GM21528 (cell line): ENCODE results near the gene RCCD1.
"Not testable (repeated sequence)": the region's sequence is repeated elsewhere in the genome, so short reads cannot be mapped to it uniquely, and the experiment has no call there.

ENCODE experiments used
- ATAC-seq: cut with Tn5 transposase; IDR thresholded peaks from one replicate; pipeline ENCODE4 v1.9.1; 2021; ENCODE audit warnings: mild to moderate bottlenecking, moderate library complexity; ENCODE audit not compliant: unreplicated experiment, low FRiP score

The RCCD1 gene

DNA sequence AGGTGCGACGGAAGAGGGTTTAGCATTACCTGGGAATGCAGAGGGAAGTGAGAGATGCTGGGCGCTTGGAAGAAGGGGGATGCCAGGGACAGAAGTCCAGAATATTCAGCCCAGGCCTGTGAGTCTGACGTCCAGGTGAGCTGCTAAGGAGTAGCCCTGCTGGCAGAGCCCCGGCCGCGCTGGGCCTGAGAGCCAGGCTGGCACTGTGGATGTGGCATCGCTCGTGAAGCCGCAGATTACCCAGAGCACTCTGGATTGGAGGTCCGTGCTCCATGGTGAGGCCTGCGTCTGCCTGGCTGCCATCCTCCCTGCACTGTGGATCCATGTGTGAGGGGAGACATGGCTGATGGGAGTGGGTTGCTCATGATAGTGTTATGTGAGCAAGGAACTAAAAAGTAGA is 37.1 kb upstream of the RCCD1 start:
- ATAC-seq = no peak

DNA sequence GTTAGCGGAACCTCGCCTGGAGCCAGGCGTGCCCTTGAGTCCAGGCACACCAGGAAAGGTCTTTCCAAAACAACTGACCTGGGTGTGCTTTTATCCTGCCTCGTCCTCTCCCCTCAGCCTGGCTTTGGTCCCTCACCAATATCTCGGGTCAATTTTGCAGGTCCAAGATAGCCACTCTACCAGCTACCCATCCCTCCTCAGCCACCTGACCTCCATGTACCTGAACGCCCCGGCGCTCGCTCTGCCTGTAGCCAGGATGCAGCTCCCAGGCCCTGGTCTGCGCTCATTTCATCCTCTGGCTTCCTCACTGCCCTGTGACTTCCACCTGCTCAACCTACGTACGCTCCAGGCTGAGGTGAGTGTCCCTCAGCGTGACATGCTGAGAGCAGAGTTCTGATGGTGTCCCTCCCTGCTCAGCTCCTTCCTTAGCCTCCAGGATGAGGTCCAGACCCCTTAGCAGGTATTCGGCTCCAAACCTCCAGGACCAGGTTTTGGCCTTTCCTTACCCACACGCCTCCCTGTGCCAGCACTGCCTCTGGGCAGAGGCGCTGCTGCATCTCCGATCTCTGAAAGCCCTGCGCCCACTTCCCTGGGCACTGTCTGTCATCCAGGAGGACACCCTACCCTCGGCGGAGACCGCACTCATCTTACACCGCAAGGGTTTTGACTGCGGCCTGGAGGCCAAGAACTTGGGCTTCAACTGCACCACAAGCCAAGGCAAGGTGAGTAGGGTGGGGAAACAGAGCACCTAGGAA is 36.5 kb upstream of the RCCD1 start:
- ATAC-seq = no peak

DNA sequence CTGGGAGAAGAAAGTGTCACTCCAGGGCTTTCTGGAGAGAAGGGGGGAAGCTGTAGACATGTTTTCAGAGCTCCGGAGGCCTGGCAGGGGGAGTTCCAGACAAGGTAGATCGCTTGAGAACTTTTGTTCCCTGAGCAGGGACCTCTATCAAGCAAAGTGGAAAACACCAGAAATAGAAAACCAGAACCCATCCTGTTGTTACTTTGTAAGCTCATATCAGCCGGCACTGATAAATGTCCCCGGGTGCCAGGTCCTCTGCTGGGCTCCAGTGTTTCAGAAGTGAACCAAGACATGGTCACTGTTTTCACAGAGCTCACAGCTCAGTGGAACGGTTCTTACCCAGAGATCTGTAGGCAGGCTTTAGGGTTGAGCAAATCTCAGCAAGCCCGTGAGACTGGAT is 35.8 kb upstream of the RCCD1 start:
- no peak for ATAC-seq

DNA sequence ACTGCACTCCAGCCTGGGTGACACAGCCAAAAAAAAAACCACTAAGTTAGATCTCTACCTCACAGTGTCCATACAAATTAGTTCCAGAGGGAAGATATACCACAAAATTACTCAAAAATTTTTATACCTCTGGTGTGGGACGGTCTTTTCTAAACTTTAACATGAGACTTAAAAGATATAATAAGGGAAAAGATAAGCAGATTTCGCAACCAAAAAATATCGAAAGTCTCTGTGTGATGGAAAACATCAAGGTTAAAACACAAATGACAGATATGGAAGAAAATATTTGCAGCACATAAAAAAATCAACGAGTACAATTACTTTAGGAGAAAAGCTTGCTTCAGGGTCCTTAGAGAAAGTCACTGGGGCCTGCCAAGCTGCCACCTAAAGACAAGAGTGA is 32.8 kb upstream of the RCCD1 start:
- no peak for ATAC-seq

DNA sequence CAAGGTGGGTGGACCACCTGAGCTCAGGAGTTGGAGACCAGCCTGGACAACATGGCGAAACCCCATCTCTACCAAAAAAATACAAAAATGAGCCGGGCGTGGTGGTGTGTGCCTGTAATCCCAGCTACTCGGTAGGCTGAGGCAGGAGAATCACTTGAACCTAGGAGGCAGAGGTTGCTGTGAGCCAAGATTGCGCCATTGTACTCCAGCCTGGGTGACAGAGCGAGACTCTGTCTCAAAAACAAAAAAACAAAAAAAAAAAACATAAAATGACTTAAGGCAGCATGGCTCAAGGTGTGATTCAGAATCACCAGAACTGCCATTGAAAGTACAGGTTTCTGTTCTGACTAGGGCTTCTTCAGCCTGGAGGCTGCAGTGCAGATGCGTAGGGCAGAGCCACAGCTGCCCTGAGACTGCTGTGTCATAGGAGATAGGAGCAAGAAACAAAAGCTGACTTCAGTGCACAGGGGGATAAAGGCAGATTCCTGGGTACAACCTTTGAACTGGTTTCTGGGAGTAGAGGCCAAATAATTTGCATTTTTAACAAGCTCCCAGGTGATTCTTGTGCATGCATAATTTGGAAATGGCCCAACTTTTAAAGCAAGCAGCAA is 31.9 kb upstream of the RCCD1 start:
- ATAC-seq = peak; percentile 58

DNA sequence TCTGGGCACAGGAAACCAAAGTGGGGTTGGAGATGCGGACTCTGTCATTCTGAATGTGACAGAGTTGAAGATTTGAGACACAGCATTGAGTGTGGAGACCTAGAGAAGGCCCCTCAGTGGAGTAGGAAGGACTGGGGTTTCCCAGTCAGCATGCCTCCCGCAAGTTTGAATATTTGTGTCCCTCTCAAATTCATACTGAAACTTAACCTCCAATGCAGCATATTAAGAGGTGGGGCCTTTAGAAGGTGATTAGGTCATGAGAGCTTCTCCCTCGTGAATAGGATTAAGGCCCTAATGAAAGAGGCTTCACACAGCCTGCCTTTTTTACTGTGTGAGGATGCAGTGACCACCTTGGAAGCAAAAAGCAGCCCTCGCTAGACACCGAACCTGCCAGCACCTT is 30.3 kb upstream of the RCCD1 start:
- ATAC-seq = peak; percentile 59

DNA sequence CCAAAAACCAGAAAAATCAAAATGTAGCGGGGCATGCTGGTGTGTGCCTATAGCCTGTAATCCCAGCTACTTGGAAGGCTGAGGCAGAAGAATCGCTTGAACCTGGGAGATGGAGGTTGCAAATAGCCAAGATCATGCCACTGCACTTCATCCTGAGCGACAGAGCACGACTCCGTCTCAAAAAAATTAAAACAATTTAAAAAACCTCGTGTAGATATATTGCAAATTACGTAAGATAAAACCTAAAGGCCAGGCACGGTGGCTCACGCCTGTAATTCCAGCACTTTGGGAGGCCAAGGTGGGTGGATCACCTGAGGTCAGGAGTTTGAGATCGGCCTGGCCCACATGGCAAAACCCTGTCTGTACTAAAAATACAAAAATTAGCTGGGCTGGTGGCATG is 27.9 kb upstream of the RCCD1 start:
- ATAC-seq = not testable (repeated sequence)

DNA sequence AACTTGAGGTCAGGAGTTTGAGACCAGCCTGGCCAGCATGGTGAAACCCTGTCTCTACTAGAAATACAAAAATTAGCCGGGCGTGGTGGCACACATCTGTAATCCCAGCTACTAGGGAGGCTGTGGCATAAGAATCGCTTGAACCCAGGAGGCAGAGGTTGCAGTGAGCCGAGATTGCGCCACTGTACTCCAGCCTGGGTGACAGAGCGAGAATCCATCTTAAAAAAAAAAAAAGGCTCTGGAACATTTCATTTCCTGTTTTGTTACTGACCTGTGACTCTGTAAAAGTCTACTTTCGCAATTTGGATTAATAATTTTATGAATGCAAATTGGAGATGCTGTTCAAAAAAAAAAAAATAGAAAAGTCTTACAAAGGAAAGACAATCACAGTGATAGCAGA is 26.6 kb upstream of the RCCD1 start:
- ATAC-seq = not testable (repeated sequence)

DNA sequence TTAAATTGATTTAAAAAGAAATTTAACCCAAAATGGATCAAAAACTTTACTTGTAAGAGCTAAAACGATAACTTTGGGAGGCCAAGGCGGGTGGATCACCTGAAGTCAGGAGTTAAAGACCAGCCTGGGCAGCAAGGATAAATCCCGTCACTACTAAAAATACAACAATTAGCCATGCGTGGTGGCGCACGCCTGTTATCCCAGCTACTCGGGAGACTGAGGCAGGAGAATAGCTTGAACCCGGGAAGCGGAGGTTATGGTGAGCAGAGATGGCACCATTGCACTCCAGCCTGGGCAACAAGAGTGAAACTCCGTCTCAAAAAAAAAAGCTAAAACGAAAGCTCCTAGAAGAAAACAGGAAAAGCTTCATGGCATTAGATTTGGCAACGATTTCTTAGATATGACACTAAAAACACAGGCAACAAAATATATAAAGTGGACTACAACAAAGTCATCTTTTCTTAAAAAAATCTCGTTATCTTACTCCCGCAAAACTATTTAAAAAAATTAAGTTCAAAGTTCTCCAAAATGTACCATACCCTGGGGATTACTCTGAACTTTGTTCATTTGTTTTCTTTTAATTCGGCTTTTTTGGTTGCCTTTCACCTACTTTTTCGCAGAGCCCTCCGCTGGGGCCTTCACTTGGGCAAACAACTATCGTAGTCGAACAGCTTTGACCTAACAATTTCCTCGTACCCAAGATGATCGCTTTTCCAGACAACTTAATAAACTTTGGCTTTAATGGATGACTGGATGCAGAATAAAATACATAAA is 25.3 kb upstream of the RCCD1 start:
- no peak for ATAC-seq

DNA sequence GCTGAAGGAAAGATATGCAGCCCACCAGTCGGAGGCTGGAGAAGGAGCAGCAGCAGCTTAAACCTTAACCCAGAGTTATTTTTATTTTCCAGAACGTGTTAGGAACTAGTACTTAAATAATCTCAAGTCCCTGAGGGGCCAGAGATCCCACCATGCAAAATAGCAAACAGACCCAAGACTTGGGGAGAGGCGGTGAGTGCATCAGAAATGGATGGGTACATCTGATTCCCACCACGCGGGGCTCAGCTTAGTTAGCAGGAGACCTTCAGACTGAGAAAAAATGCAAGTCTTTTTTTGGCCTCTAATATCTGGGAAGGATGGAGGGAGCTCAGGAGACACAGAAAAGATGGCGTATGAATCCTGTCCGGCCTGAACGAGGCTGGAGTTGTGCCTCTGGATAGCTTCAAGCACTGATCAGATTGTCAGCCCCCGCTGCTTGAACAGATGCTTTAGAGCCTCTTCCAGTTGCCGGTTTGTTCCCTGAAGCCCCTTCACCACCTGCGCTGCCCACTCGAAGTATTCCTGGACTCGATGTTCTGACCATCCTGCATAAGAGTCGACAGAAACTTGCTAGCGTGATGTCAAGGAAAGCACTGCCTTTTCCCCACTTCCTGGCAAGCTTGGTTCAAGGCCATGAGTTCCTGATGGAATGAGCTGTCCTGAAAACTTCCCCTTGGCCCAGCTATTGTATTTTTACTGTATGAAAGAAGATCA is 23.7 kb upstream of the RCCD1 start:
- no peak for ATAC-seq

DNA sequence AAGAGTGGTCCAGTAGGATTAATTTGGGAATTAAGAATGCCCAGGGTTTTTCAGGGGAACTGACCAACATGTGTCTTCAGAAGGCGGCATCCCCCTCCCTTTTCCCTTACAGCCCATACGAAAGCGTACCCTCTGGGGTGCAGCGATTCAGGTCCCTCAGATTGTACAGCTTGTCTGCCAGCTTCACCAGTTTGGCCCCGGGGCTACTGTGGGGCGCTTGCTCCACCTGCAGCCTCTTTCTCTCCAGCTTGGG is 23.2 kb upstream of the RCCD1 start:
- ATAC-seq = no peak

DNA sequence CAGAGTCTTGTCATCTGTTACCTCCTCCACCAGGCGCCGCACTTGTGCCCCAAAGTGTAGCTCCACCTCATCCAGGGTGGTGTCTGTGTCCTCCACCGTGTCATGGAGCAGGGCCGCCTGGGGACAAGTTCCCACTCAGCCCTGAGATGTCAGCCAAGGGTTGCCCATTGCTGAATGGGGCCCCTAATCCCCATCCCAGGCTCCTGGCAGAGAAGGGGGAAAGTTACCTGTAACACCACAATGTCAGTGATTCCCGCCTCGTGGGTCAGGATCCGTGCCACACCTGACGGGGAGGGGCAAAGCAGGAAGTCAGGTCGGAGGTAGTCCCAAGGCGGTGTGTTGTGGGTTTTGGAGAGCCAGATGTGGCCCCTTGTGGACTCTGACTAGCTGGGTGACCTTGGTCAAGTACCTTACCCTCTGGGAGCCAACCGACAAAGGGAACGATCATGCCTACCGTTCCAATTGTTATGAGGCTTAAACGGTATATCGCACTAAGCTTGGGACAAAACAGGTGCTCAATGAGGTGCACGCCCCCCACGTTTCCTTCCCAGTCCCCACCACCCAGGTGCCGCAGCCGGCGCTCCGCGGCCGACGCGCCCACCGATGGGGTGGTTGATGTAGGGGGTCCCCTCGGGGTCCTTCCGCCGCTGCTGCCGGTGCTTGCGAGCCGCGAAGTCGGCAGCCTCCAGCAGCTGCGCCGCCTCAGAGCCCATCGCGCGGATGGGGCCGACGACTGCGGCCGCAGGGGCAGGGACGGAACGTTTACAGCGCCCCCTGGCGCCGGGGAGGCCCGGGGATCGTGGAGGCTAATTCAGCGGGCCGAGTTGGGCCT is 22.6 kb upstream of the RCCD1 start, which contains the start of gene HDDC3:
Gene HDDC3, minus strand, starts transcription at position 722 of the 832 bp plus-strand sequence. Its CDS starts 9 bp downstream, at position 713.
- peak; percentile 49 for ATAC-seq

DNA sequence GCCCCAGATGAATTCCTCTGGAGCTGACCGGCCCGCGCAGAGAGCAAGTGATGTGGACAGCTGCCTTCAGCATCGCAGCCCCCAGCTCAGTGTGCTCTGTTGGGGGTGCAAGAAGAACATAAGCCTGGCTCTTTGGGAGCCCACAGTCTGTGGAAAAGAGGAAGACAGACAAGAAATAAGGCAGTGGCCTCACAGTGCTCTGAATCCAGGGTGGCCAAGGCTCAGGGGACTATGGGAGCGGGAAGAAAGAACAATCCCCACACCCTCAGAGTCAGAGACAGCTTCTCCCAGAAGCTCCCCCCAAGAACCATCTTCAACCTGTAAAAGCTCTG is 22.1 kb upstream of the RCCD1 start:
- no peak for ATAC-seq

DNA sequence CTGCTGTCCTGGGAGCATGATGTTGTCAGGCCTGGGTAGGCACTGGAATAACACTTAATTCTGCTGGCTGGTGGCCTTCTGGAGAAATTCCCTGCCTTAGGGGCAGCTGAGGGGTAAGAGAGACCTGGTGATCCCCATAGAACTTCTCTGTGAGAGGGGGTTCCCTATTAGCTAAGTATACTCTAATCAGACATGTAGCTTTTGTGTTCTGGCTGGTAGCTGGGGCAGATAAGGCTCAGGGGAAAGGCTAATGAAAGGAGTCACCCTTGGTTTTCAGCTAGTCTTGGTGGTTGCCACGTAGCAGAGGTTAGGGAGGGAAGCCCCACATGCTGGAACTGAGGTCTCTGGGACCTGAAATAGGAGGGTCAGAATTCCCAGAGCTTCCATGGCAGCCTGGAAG is 21.4 kb upstream of the RCCD1 start:
- no peak for ATAC-seq

DNA sequence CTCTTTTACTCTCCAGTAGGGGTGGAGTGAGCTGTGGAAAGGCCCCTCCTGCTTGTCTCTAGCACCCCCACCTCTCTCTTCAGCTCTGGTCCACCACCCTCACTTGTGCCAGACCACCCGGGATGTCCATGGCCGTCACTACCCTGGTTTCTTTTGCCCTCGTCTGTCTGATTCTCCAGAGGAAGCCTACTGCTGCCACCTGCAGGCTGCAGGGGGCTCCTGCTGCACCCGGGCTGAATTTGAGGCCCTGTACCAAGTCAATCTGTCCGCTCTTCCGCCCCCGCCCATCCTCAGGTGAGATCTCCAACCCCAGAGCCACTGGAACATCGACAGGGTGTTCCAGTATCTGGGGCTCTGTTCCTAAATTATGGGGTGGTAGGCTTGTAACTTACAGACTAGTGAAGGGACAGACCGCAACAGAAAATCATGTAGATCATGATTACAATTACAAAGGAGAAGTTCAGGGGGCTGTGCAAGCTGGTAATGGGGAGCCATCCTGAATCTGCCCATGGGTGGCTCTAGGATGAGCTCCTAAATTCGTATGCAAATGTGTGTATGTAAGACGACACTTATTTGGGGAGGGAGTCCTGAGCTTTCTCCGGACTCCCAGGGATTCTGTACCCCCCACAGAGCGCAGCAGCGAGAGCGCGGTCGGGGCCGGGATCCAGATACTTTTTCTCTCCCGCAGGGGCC is 20.3 kb upstream of the RCCD1 start:
- peak; percentile 38 for ATAC-seq

DNA sequence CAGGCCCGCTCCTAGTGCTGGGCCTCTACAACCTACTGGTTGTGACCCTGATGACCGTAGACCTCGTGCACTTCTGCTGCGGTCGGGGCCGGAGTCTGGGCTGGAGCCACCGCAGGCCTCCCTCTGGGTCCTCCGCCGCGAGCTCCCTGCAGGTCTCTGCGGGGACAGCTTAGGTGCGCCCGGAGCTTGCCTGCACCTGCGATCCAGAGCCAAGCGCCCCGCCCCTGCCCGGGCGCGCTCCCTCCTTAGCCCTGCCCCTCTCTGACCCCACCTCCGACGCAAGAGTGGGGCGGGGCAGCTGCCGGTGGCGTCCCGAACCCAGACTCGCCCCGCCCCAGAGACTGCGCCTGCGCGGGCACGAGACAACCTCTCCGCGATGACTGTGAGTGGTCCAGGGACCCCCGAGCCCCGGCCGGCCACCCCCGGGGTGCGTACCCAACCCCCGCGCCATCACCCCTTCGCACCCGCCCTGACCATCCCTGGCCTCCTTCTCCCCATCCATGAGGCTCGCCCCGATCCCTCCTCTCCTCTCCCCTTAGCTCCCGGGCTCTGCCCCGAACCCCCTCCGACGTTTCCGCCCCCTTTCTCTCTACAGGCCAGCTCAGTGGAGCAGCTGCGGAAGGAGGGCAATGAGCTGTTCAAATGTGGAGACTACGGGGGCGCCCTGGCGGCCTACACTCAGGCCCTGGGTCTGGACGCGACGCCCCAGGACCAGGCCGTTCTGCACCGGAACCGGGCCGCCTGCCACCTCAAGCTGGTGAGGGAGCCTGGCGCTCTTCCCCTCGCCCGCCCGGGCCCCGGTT is 19.5 kb upstream of the RCCD1 start, which contains the start of gene UNC45A:
Gene UNC45A, plus strand, starts transcription at position 337 of the 803 bp plus-strand sequence. Its CDS starts 40 bp downstream, at position 377.
- peak; percentile 65 for ATAC-seq

DNA sequence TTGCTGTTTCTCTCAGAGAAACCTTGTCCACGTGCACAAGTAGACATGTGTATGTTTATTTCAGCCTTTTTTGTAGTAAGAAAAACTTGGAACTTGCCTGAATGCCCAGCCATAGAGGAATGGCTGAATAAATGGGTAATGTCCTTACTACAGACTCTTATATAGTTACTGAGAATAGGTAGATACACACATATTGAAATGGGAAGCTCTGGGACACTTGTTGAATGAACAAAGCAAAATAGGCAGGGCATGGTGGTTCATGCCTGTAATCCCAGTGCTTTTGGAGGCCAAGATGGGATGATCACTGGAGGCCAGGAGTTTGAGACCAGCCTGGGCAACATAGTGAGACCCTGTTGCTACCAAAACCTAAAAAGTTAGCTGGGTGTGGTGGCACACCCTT is 17.9 kb upstream of the RCCD1 start:
- ATAC-seq = no peak

DNA sequence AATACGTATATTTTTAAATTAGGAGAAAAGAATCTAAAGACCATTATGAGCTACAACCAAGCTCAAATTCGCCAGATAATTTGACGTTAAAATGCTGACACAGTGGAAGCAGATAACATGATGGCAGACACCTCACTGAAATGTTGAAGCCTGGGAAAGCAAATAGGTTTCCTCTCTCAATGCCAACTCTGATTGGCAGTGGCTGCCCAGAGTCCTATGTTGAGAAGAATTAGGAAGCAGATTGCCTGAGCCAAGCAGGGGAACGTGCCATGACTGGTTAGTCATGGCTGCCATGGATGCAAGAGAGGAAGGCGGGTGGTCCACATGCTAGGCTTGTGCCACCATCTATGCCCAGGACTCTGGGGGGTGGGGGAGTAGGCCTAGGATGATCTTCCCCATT is 16.4 kb upstream of the RCCD1 start:
- ATAC-seq = no peak

DNA sequence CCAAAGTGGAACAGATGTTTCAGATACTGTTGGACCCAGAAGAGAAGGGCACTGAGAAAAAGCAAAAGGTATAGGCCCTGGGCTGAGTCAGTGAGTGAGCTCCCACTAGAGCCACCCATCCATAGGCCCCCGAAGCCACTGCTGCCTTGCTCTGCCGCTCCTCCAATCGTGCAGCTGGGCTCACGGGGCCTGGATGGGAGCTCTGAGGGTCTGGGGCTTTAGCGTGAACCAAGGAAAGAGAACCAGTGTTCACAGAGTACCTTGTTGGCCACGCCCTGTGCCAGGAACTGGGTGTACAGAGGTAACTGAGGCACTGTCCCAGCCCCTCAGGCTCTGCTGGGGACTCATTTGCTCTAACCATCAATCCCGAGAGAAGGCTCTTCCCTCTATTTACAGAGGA is 14.9 kb upstream of the RCCD1 start:
- ATAC-seq = no peak
